Retinal pigment epithelial cell (primary cell): ENCODE data around the gene TAL1.

ENCODE experiments used
- DNase-seq: peaks from one replicate; pipeline ENCODE4 v3.0.0-alpha.2; 2010; ENCODE audit warnings: low read depth
- H3K4me3 ChIP-seq: 2 replicates; pipeline ENCODE4 v1.5.1; 2011; ENCODE audit warnings: mild to moderate bottlenecking, low read length, control low read depth, moderate library complexity
- TF ChIP-seq, protein P1 (sequence below): conservative IDR thresholded peaks from 2 replicates; pipeline ENCODE4 v1.5.1; 2011; ENCODE audit warnings: low read depth, low read length, control low read depth, inconsistent platforms

Gene TAL1

DNA sequence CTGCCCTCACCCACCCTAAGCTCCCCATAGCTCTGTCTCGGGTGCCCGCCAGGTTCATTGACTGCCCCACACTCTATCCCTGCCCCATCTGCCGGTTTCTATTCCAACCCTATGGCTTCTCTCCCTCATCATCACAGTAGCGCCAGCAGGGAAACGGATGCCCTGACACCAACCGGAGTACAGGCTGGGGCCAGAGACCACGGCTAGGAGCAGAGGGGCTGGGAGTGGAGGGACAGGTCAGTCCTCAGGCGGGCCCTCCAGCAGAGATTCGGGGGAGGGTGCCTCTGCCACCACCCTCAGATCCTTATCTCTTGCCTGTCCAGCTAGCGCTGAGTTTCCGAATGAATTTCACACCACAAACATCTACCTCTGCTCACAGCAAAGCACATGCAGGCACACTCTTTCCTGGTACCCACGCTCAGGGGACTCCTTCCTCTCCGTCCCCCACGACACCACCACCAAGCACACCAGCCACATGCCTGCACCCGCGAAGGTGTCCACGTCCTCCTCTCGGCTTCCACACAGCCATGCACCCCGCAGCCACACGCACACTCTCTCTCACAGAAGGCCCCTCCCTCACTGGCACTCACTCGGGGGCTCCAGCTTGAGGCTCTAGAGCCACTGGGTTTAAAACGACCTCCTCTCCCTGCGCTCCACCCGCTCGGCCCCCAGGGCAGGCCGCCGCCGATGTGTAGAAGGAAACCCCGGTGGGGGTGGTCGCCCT lies 7.2 kb downstream of the TAL1 start:
- no peak for DNase-seq
- TF ChIP-seq, protein P1, sequence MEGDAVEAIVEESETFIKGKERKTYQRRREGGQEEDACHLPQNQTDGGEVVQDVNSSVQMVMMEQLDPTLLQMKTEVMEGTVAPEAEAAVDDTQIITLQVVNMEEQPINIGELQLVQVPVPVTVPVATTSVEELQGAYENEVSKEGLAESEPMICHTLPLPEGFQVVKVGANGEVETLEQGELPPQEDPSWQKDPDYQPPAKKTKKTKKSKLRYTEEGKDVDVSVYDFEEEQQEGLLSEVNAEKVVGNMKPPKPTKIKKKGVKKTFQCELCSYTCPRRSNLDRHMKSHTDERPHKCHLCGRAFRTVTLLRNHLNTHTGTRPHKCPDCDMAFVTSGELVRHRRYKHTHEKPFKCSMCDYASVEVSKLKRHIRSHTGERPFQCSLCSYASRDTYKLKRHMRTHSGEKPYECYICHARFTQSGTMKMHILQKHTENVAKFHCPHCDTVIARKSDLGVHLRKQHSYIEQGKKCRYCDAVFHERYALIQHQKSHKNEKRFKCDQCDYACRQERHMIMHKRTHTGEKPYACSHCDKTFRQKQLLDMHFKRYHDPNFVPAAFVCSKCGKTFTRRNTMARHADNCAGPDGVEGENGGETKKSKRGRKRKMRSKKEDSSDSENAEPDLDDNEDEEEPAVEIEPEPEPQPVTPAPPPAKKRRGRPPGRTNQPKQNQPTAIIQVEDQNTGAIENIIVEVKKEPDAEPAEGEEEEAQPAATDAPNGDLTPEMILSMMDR: no peak
- H3K4me3 ChIP-seq: no peak overlapping the region

DNA sequence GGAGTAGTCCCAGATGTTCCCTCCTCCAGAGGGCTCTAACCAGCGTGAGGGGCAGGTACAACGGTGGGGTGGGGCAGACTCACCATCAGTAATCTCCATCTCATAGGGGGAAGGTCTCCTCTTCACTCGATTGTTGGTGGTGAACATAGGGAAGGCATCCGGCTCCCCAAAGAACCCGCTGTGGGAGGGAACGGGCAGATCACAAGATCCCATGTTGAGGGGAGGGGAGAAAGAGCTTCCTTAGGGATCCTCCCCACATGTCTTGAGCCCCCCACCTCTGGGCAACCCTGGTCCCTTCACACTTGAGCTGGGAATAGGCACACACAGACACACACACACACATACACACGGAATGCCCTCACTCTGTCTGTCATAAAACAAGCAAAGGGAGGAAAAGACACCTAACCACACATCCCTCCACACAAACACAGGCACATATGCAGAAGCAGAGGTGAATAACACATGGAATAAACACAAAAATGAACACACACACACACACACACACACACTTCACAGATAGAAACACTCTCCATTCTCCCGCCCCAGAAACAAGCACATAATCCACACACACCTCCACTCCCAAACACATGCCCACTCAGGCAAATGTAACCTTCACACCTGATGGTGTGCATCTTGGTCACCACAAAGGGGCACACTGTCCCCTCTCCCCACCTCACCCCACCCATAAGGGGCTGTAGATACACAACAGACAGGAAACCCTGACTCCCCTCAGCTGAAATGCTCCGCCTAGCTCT lies 7.9 kb downstream of the TAL1 start:
- no peak overlapping the region for H3K4me3 ChIP-seq
- TF ChIP-seq, protein P1: no peak
- DNase-seq: no peak

DNA sequence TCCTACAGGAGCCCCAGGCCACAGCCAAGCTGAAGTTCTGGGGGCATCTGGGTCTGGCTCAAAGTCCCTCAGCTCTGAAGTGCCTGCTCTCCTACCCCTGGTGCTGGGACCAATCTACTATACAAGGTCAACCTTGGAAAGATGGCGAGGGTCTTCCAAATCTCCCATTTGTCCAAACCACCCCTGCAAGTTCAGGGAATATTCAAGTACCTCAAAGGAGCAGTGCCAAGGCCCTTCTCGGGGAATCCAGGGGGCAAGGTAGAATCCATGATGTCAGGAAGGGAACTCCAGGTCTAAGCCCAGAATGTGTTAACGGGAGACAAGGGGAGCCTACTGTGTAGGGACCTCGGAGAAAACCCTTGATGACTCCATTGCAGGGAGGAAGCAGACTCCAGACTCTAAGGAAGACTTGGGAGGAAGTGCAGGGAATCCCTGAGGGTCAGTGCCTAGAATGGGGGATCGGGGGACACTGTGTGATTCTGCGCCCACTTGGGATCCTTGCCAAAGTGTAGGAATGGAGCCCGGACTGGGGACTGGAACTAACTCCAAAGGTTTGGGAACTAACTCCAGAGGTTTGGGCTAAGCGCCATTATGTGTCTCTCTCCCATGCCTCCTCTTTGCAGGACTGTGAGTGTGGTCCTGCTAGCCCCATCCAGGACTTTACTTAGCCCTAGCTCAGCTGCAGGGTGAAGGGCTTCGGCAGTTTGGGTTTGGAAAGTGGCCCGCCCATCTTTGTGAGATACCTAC lies 8.7 kb downstream of the TAL1 start:
- DNase-seq: no peak
- TF ChIP-seq, protein P1: no peak
- no peak overlapping the region for H3K4me3 ChIP-seq

DNA sequence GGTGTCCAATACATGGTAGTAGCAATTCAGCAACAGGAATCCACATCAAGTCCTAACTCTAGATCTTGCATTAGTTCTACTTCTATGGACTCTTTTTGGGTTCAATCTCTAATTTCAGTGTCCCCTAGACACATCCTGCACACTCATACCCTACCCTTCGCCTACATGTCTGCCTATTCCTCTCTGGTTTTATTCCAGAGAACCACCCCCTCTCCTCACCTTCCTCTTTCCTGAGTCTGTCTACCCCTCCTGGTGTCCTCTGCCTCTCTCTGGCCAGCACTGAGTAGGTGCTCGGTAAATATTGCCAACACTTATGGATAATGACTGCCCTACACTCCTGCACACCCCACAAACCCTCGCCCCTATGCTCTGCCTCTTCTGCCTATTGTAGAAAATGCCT lies 9.5 kb downstream of the TAL1 start:
- DNase-seq: no peak
- H3K4me3 ChIP-seq: no peak overlapping the region
- TF ChIP-seq, protein P1: no peak

DNA sequence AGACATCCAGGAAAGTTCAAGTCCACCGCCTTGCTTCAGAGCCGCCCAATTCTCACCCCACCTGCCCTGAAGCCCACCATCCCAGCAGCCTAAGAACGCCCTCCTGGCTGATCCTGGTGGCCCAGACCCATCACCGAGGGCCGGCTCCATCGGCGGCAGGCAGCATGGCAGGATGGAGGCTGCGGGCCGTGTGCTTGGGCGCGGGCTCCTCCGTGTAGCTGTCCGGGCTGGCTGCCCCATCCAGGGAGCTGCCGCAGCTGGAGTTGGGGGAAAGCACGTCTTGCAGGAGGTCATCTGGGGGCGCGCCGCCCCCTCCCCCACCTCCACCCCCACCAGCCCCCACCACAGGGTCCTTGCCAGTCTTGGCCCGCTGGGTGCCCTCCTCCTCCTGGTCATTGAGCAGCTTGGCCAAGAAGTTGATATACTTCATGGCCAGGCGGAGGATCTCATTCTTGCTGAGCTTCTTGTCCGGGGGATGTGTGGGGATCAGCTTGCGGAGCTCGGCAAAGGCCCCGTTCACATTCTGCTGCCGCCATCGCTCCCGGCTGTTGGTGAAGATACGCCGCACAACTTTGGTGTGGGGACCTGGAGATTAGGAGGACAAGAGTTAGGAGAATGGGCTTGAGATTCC lies 12.3 kb downstream of the TAL1 start:
- no peak overlapping the region for H3K4me3 ChIP-seq
- TF ChIP-seq, protein P1: no peak
- no peak for DNase-seq

DNA sequence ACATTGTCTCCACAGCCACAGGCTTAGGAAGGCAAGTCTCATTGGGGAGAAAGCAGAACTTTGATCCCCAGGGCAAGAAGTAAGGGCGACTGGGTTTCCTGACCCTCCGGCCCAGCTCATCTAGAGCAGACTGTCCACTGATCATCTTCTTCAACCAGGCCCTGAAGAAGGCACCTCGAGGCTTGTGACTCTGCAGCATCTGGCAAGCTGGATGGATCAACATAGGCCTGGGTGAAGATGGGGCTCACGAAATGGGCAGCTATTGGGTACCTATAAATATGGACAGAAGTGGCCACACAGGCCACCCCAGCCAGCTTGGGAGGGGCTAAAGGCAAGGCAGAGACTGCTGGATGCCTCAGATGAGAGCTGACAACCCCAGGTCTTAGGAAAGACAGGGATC lies 13.0 kb downstream of the TAL1 start:
- H3K4me3 ChIP-seq: no peak overlapping the region
- no peak for DNase-seq
- TF ChIP-seq, protein P1: no peak
